HS-5 (cell line): ENCODE results near the gene SLC19A2.

ENCODE experiments used
- DNase-seq: peaks from one replicate; pipeline ENCODE4 v3.0.0-alpha.2; 2012; ENCODE audit warnings: low read depth

SLC19A2 gene

GRCh38 chr1:169475806-169476387 is 9.8 kb downstream of the SLC19A2 start:
- DNase-seq = no peak

DNA sequence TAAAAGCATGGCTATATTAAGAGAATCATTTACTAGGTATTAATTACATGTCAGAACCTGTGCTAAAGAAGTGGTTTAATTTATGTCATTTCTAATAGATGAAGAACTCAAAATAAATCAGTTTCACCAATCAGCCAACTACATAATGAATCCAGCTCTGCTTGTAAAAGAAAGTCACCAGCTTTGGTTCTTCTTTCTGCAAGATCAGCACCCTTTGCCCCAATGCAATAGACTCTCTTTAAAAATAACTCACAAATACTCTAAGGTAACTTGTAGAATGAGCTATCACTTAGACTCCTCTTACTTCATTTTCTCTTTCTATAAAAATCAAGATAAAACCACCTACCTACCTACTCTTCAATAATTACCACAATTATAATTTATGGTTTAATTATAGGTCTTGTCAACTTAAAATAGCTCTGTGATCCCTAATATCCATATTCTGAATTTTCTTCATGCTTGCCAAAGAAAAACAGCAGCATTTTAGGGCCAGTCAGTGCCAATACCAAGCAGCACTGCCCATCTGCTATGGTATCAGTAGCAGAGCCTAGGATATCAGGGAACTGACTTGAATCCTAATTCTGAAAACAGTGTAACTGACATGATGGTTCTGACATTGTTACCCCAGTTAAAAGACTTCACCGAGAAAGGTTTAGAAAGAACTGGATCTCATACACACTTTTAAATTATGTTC is 11.3 kb downstream of the SLC19A2 start:
- no peak for DNase-seq

GRCh38 chr1:169473347-169473746 is 12.4 kb downstream of the SLC19A2 start:
- no peak for DNase-seq

GRCh38 chr1:169472738-169473137 is 13.0 kb downstream of the SLC19A2 start:
- no peak for DNase-seq

DNA sequence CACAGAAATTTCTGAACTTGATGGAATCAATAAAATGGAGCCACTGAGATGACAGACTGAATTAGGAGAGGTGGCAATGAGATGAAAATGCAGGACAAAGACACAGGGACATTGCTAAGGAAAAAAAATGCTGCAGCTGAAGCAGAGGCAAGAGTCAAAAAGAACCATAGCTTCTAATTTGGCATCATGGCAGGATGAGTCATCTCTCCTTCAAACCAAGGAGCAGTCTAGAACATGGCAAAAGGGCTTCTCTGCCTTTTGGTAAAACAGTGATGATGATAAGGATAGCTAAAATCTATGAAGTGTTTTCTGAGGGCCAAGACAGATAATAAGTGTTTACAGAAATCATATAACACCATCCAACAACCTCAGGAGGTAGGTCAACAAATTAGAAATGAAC is 16.8 kb downstream of the SLC19A2 start:
- DNase-seq = no peak

- peak; percentile 29 for DNase-seq
Measured at GRCh38 chr1:169466259-169467230, 19.2 kb downstream of the SLC19A2 start.

DNA sequence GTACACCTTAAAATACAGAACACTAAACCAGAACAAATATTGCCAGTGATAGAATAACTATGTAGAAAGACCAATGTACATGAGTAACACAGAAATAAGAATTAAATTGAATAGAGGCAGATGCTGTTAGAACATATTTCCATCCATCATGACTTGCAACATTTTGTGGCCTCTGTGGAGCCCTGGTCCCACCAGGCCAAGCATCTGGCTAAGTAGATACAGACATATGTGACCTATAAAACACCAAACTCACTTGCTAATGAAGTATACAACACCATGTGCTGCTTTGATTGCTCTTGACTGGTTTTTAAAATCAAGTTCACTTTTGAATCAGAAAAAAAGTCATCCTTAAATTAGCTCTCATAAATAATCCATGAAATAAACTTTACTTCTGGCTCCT is 20.5 kb downstream of the SLC19A2 start:
- no peak for DNase-seq

DNA sequence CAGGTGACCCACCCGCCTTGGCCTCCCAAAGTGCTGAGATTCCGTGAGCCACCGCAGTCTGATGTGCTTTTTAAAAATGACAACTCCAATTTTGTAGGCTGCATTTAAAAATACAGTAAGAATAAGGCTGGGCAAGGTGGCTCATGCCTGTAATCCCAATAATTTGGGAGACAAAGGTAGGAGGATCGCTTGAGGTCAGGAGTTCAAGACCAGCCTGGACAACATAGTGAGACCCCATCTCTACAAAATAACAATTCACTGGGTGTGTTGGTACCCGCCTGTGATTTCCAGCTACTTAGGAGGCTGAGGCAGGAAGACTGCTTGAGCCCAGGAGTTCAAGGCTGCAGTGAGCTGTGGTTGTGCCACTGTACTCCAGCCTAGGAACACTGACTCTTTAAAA is 23.4 kb downstream of the SLC19A2 start:
- DNase-seq = no peak

DNA sequence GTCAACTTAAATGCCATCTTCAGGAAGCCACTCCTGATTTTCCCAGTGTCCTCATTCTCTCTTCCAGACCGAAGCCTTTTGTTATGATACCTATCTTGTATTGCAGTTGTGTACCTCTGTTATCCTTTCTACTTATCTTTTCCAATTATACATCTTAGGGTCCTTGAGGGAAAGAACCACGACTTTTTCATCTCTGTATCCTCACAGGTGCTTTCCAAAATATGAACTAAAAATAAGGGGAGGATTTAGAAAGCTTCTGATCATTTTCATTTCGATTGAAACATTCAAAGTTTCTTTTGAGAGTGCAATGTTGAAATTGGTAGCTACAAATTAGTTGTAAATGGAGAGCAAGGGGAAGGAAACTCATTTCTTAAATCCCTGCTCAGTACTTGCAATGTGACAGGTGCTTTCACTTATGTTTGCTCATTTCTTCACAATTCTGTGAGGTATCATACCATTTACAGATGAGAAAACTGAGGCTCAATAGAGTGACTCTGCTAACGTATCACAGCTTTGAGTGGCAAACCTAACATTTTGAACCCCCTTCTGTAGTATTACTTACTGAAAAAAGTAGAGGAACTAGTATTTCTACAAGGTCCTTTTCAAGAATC is 24.2 kb downstream of the SLC19A2 start:
- DNase-seq = no peak

DNA sequence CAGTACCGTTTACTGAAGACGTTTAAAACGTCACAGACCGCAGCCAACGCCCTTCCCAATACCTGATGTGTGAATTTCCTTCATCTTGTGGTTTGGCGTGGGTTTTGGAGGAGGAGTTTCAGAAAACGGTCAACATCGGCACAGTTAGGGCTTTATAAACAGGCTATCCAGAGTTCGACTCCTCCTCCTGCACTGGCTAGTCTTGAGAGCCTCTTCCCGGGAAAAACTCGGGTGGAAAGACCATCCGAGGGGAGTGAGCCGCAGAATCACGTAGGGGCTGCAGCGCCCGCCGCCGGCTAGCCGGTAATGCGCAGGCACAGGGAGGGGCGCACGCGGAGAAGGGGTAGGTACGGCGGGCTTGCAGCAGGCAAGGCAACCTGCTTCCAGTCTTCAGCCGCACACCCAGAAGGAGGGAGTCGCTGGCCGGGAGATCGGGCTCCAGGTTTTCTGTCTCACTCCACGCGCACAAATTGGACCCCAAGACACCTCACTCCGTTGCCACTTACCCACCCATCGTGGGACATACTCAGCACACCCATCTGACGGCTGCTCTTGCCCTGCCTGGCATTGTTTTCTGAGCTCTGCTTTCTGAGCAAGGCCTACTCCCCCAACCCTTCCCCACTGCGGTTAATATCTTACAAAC is 25.4 kb downstream of the SLC19A2 start:
- DNase-seq = no peak

GRCh38 chr1:169457443-169457842 is 28.3 kb downstream of the SLC19A2 start:
- DNase-seq = no peak

DNA sequence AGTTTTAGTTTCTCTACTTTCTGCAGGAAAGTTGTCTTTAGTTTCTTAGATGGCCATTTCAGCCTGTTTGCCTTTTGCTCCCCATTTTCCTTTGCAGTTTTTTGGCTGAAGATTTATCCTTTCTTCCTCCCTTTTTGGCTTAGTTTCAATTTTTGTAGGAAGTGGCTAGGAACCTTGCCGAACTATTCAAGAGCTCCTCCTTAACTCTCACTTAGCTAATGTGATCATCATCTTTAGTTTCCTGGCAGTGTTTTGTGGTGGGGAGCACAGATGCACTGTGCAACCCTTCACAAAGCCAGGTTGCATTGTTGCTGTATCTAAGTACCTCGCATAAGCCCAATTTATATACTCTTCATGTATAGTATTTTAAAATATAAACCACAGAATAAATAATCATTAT is 29.7 kb downstream of the SLC19A2 start:
- no peak for DNase-seq

- DNase-seq = no peak
Measured at GRCh38 chr1:169452921-169453320, 32.8 kb downstream of the SLC19A2 start.

- DNase-seq = no peak
Measured at GRCh38 chr1:169451218-169451824, 34.4 kb downstream of the SLC19A2 start.

DNA sequence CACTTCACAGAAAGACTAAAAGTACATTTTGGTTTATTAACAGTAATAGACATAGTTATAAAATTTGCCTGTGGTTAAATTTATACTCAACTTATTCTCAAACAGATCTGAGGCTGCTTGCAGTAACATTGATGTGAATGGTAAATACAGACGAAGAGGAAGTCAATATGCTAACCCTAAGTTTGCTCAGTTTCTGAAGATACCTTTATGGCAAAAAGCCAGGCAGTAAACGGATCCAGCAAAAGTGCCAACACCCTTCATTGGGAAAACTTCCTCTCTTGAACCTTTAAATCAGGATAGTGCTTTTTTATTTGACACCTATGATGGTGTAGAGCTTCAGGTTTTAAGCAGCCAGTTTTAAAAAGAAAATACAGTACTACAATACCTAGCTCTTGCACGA is 41.8 kb downstream of the SLC19A2 start:
- no peak for DNase-seq

GRCh38 chr1:169427081-169427641 is 58.6 kb downstream of the SLC19A2 start, which contains the start of gene CCDC181:
Gene CCDC181 (minus strand): TSS chr1:169427474. CDS start chr1:169424927, 2,547 bp downstream.
- no peak for DNase-seq

- no peak for DNase-seq
Measured at GRCh38 chr1:169426174-169426705, 59.5 kb downstream of the SLC19A2 start.

DNA sequence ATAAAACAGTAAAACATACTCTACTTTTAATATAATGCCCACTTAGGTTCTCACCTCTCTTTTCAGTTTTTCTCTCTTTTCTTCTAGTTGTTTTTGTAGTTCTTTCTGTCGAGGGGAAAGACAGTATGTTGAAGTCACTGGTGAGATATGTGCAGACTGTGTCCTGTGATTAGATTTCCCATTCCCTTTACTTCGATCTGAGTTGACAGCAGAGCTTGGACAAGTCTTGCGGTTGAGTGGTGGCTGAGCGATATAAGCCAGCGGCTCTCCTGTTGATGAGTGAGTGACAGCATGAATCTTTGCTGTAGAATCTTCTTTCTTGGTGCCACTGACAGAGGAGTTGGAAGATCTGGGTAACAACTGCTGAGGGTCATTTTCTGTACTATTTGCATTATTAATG is 64.4 kb downstream of the SLC19A2 start:
- no peak for DNase-seq

DNA sequence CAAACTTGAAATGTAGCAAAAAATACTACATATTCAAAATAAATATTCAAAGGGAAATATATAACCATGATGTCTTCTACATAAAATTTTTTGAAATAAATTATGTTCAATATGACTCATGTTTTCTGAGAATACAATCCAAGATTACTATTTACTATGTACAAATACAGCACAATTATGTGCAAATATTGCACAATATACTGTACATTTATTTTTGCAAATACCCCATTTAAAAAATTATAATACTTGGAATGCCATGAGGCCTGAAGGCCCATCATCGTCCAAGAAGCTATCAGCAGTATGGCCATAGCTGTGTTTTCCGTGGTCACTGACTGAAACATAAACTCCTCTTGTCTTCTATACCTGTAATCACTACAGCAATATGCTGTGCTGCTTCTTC is 70.8 kb downstream of the SLC19A2 start:
- DNase-seq = no peak
